Measurements from ENCODE around the gene SPEF1.

DNA sequence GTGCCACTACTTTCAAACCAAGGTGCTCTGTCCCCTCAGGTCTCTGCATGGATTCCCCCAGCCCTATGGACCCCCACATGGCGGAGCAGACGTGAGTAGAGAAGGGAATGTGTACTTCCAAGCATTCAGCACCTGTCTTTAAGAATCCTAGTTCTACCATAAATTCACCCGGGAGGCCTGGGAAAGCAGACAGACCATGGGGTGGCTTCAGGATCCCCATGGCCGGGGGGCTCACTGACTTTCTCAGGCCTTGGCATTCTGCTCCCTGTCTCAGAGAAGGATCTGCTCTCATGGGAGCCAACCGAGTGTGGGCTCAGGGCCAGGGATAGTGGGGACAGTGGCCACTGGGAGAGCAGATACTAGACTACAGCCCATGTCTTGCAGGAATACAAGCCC, 17.1 kb upstream of the SPEF1 start:
- TF ChIP-seq, protein P1, sequence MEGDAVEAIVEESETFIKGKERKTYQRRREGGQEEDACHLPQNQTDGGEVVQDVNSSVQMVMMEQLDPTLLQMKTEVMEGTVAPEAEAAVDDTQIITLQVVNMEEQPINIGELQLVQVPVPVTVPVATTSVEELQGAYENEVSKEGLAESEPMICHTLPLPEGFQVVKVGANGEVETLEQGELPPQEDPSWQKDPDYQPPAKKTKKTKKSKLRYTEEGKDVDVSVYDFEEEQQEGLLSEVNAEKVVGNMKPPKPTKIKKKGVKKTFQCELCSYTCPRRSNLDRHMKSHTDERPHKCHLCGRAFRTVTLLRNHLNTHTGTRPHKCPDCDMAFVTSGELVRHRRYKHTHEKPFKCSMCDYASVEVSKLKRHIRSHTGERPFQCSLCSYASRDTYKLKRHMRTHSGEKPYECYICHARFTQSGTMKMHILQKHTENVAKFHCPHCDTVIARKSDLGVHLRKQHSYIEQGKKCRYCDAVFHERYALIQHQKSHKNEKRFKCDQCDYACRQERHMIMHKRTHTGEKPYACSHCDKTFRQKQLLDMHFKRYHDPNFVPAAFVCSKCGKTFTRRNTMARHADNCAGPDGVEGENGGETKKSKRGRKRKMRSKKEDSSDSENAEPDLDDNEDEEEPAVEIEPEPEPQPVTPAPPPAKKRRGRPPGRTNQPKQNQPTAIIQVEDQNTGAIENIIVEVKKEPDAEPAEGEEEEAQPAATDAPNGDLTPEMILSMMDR (IDR thresholded peaks at IDR 0.05) = no peak
- no peak for TF ChIP-seq POLR2A (IDR thresholded peaks at IDR 0.05)
- no peak for TF ChIP-seq POLR2AphosphoS5 (IDR thresholded peaks at IDR 0.05)
